Mucosa of rectum (tissue), 2 donors: ENCODE data around the gene ATP5MK.

Source experiments
- H3K27ac ChIP-seq, 2 donors: one replicate each; pipeline ENCODE4 v1.7.0; 2013; ENCODE audit warnings: inconsistent platforms in 2 of 2, low read depth in 2 of 2, low read length in 2 of 2
- H3K27me3 ChIP-seq, 2 donors: one replicate each; pipeline ENCODE4 v1.7.0; 2013; ENCODE audit warnings: low read length in 2 of 2; ENCODE audit not compliant: control insufficient read depth in 2 of 2, insufficient read depth in 2 of 2
- H3K36me3 ChIP-seq, 2 donors: one replicate each; pipeline ENCODE4 v1.7.0; 2013; ENCODE audit warnings: low read length in 2 of 2; ENCODE audit not compliant: control insufficient read depth in 2 of 2, insufficient read depth in 2 of 2
- H3K4me1 ChIP-seq, 2 donors: one replicate each; pipeline ENCODE4 v1.7.0; 2013; ENCODE audit warnings: low read length in 2 of 2, mild to moderate bottlenecking in 1 of 2; ENCODE audit not compliant: control insufficient read depth in 2 of 2, insufficient read depth in 2 of 2
- H3K4me3 ChIP-seq, 2 donors: one replicate each; pipeline ENCODE4 v1.7.0; 2013; ENCODE audit warnings: low read length in 2 of 2
- H3K9ac ChIP-seq, 2 donors: one replicate each; pipeline ENCODE4 v1.7.0; 2013; ENCODE audit warnings: low read length in 2 of 2, low read depth in 1 of 2, mild to moderate bottlenecking in 1 of 2
- H3K9me3 ChIP-seq, 2 donors: one replicate each; pipeline ENCODE4 v1.7.0; 2013; ENCODE audit warnings: low read length in 2 of 2; ENCODE audit not compliant: control insufficient read depth in 2 of 2
- donor health status: healthy.
- donor health status: Normal muscosa, but diverticular disease.

The ATP5MK gene, protein sequence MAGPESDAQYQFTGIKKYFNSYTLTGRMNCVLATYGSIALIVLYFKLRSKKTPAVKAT

DNA sequence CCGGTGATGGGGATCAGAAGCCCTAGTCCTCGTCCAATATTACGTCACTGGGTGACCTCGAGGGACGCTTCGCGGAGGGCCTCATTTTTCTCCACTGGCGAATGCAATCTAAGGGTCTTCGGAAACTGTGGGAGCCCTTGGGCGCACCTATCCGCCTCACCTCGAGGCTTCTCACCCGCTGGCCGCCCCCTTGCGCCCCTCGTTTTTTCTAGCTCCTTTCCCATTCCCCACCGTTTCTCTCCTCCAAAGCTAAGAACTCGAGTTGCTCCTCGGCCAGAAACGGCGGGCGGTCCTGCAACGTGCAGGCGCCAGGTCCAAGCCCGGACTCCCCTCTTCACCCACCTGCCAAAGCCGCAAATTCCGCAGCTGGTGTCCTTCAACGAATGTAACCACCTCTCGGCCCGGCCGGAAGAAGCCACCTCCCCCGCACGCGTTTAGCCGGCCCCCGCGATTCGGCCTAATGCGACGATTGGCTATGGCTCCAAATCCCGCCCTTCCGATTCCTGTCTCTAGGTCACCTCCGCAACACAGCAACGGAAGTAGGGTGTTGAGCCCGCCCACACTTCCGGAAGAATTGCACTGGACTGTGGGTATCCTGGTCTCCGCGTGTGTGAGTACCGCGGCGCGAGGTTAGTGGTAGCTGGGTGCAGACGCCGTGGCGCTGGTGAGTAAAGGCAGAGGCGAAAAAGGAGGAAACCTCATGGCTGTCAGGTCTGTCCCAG is at the start of gene ATP5MK, which contains the start of gene PDCD11:
Gene ATP5MK (minus strand): TSS at position 409 of the 722 bp plus-strand sequence. CDS start 4,018 bp downstream, outside the sequence.
Gene PDCD11 (plus strand): TSS at position 560 of the 722 bp plus-strand sequence. CDS start 1,801 bp downstream, outside the sequence.
- H3K27ac ChIP-seq: peak within 1 kb of the TSS; percentile 81 to 86
- peaks cover 10 to 30% of the 10 kb centered on the region in 2 donors for H3K36me3 ChIP-seq
- no peaks in the 10 kb centered on the region for H3K27me3 ChIP-seq
- peak within 1 kb of the TSS; percentile 93 to 99 for H3K9ac ChIP-seq
- no peaks in the 10 kb centered on the region for H3K9me3 ChIP-seq
- H3K4me1 ChIP-seq: peaks cover 21 to 22% of the 10 kb centered on the region in 2 donors
- H3K4me3 ChIP-seq: peak within 1 kb of the TSS; percentile 91 to 99

DNA sequence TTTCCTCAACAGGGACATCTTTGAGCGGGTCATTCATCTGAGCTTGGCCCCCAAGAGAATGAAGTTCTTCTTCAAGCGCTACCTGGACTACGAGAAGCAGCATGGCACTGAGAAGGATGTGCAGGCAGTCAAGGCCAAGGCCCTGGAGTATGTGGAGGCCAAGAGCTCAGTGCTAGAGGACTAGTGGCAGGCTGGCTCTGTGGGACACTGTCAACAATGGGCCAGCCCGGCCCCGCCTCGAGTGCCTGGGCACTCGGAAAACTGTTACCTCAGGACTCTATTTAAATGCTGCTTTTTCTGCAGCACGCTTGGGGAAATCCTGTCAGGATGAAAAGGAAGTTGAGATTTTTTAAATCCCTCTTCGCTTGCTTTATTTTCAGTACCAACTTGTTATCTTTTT is 49.1 kb upstream of the ATP5MK start:
- Histone ChIP-seq H3K27me3 (no peaks in the 10 kb centered on the region), H3K4me3 (no peak overlapping the region), H3K9me3 (no peaks in the 10 kb centered on the region), H3K36me3 (peaks cover 56 to 70% of the 10 kb centered on the region in 2 donors), H3K4me1 (peaks cover 13 to 22% of the 10 kb centered on the region in 2 donors), H3K9ac (no peak overlapping the region), H3K27ac (peak overlapping the region; percentile 66 to 70)

- H3K9ac ChIP-seq: no peak overlapping the region
- H3K4me1 ChIP-seq: peaks cover 6 to 13% of the 10 kb centered on the region in 2 donors
- H3K36me3 ChIP-seq: peaks cover 62 to 74% of the 10 kb centered on the region in 2 donors
- no peaks in the 10 kb centered on the region for H3K27me3 ChIP-seq
- H3K9me3 ChIP-seq: no peaks in the 10 kb centered on the region
- H3K27ac ChIP-seq: no peak overlapping the region
- no peak overlapping the region for H3K4me3 ChIP-seq
Observed at GRCh38 chr10:103444478-103444877, 48.2 kb upstream of the ATP5MK start.

DNA sequence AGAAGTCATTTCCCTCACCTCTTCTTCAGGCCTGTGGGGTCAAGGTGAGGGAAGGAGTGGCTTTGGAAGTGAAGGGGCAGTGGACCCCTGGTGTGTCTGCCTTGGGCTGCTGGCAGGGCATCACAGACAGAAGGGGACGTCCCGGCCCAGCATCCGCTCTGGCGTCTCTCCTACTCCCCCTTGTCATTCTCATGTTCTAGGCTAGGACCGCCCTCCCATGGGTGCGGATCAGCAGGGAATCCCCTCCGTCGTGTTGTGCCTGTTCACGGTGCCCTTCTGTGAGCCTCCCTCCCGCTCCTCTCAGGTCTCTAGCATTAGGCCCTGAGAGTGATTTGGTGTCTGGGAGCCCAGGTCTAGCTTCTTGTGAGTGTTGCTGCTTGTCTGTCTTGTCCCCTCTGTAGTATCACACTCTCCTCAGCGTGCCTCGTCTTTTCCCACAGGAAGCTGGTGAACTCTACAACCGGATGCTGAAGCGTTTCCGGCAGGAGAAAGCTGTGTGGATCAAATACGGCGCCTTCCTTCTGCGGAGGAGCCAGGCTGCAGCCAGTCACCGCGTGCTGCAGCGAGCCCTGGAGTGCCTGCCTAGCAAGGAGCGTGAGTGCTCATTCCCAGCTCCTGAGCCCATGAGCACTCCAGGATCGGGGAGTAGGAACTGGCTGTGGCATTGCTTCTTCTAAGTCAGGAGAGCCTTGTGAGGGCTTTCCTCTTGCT is 47.4 kb upstream of the ATP5MK start:
- no peak overlapping the region for H3K9ac ChIP-seq
- peaks cover 68 to 73% of the 10 kb centered on the region in 2 donors for H3K36me3 ChIP-seq
- no peak overlapping the region for H3K4me3 ChIP-seq
- H3K4me1 ChIP-seq: peaks cover 0 to 6% of the 10 kb centered on the region in 2 donors
- no peak overlapping the region for H3K27ac ChIP-seq
- no peaks in the 10 kb centered on the region for H3K27me3 ChIP-seq
- no peaks in the 10 kb centered on the region for H3K9me3 ChIP-seq

DNA sequence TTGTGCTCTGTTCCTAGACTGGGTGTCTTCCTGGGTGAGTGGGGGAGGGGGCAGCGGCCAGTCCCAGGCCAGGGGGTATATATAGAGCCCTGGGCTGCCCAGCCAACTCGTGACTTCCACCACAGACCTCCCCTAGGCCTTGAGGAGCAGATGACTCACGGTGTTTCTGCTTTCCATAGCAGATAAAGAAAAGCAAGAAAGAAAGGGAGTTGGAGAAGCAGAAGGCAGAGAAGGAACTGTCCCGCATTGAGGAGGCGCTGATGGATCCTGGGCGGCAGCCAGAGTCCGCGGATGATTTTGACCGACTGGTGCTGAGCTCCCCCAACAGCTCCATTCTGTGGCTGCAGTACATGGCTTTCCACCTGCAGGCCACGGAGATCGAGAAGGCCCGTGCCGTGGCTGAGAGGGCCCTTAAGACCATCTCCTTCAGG is 45.8 kb upstream of the ATP5MK start:
- Histone ChIP-seq H3K4me1 (no peaks in the 10 kb centered on the region), H3K4me3 (no peak overlapping the region), H3K27ac (no peak overlapping the region), H3K27me3 (no peaks in the 10 kb centered on the region), H3K36me3 (peaks cover 70 to 74% of the 10 kb centered on the region in 2 donors), H3K9ac (no peak overlapping the region), H3K9me3 (no peaks in the 10 kb centered on the region)

DNA sequence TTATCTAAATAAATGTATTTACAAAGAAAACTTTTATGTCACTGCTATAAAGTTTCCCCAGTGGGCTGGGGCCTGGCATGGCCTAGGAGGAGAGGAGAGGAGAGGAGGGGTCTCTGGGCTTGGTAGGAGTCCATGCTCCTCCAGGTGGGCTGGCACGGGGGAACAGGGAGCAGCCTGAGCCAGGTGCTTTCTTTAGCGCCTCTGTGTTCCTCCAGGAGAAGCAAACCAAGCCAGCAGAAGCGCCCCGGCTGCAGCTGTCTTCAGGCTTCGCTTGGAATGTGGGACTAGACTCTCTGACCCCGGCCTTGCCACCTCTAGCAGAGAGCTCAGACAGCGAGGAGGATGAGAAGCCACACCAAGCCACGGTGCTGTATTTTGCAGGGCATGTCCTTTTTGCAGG is 45.3 kb upstream of the ATP5MK start:
- Histone ChIP-seq H3K9me3 (no peaks in the 10 kb centered on the region), H3K27me3 (no peaks in the 10 kb centered on the region), H3K4me3 (no peak overlapping the region), H3K4me1 (no peaks in the 10 kb centered on the region), H3K36me3 (peaks cover 73 to 74% of the 10 kb centered on the region in 2 donors), H3K9ac (no peak overlapping the region), H3K27ac (no peak overlapping the region)

GRCh38 chr10:103441206-103441605 is 44.9 kb upstream of the ATP5MK start:
- Histone ChIP-seq H3K27ac (no peak overlapping the region), H3K9ac (no peak overlapping the region), H3K4me1 (no peaks in the 10 kb centered on the region), H3K4me3 (no peak overlapping the region), H3K36me3 (peaks cover 69 to 78% of the 10 kb centered on the region in 2 donors), H3K27me3 (no peaks in the 10 kb centered on the region), H3K9me3 (no peaks in the 10 kb centered on the region)

DNA sequence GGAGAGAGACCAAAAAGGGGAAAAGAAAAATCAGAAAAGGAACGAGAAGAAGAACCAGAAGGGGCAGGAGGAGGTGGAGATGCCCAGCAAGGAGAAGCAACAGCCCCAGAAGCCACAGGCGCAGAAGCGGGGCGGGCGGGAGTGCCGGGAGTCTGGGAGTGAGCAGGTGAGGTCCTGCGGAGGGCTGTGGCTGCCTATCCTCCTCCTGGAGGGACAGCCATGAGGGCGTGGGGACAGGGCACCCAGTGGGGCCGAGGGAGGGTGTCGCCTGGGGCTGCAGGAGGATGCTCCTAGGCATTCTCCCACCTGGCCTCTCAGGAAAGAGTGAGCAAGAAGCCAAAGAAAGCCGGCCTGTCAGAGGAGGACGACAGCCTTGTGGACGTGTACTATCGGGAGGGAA is 44.1 kb upstream of the ATP5MK start:
- Histone ChIP-seq H3K4me1 (no peaks in the 10 kb centered on the region), H3K9ac (no peak overlapping the region), H3K36me3 (peaks cover 68 to 79% of the 10 kb centered on the region in 2 donors), H3K9me3 (no peaks in the 10 kb centered on the region), H3K27ac (no peak overlapping the region), H3K4me3 (no peak overlapping the region), H3K27me3 (no peaks in the 10 kb centered on the region)

DNA sequence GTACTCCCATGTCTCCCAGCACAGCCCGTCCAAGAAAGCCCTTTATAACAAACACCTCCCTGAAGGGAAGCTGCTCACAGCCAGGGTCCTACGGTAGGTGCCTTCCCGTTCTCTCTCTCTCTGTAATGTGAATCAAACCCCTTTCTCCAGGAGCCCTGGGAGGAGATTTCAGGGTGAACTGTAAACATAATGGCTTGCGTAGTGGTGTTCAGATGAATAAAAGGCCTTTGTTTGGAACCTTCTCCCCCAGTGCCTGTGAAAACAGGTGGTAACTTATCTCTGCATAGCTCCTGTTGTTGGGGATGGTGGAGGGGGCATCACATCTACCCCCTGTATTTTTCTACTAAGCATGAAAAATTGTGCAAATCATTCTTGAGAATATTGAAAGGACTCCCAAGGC is 43.5 kb upstream of the ATP5MK start:
- Histone ChIP-seq H3K9me3 (no peaks in the 10 kb centered on the region), H3K4me3 (no peak overlapping the region), H3K9ac (no peak overlapping the region), H3K27me3 (no peaks in the 10 kb centered on the region), H3K27ac (no peak overlapping the region), H3K4me1 (no peaks in the 10 kb centered on the region), H3K36me3 (peaks cover 65 to 76% of the 10 kb centered on the region in 2 donors)

DNA sequence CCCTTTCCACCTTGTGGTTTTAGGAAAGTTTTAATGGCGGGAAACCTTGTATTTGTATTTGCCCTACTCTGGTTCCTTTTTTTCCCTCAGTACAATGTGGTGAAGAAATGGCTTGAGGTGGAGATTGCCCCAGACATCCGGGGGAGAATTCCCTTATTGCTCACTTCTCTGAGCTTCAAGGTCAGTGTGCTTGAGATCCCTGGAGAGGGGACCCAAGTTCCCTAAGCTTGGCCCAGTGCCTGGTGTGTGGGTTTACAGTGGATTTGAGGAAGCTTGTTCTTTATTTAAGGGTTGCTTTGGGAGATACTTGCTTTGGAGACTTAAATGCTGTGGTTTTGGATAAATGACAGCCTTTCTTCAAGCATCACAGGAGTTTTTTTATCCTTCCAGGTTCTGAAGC is 37.6 kb upstream of the ATP5MK start:
- Histone ChIP-seq H3K36me3 (peaks cover 39 to 58% of the 10 kb centered on the region in 2 donors), H3K9me3 (no peaks in the 10 kb centered on the region), H3K27me3 (no peaks in the 10 kb centered on the region), H3K4me1 (no peaks in the 10 kb centered on the region), H3K27ac (no peak overlapping the region), H3K4me3 (no peak overlapping the region), H3K9ac (no peak overlapping the region)
